Epidermal melanocyte (primary cell): ENCODE measurements around the gene DPP10.
"Not testable (repeated sequence)": the region's sequence is repeated elsewhere in the genome, so short reads cannot be mapped to it uniquely, and the experiment has no call there.

Experiments
- DNase-seq: peaks from one replicate; pipeline ENCODE4 v3.0.0; 2011; ENCODE audit warnings: low spot score; ENCODE audit not compliant: insufficient read length

Gene DPP10

GRCh38 chr2:114507744-114508143 lies 65.3 kb downstream of the DPP10 start:
- DNase-seq = no peak

- DNase-seq = no peak
Observed at GRCh38 chr2:114515882-114516281, 73.4 kb downstream of the DPP10 start.

- no peak for DNase-seq
Observed at GRCh38 chr2:114517580-114517979, 75.1 kb downstream of the DPP10 start.

GRCh38 chr2:114518738-114519137 lies 76.3 kb downstream of the DPP10 start:
- no peak for DNase-seq

DNA sequence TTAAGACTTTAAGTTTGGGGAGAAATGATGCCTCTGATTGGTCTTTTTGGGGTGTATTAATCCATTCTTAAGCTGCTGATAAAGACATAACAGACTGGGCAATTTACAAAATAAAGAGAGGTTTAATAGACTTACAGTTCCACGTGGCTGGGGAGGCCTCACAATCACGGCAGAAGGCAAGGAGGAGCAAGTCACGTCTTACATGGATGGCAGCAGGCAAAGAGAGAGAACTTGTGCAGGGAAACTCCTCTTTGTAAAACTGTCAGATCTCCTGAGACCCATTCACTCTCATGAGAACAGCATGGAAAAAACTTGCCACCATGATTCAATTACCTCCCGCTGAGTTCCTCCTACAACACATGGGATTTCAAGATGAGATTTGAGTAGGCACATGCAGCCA lies 80.2 kb downstream of the DPP10 start:
- not testable (repeated sequence) for DNase-seq

DNA sequence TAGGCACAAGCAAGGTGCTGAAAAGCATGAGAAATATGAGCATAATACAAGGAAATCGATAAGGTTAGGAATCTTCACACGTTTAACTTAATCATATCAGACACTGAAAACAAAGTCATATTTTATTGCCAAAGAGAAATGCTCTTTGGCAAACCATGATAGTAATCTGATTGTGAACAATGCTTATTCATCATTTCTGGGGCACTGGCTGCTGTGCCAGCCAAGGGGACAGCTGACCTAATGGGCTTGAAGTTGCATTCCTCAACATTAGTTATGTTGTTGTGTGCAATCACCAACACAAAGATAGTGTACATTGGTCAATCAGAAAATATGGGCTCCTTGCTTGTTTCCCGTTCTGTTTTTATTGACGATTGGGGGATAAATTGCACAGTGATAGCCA lies 83.5 kb downstream of the DPP10 start:
- no peak for DNase-seq

- no peak for DNase-seq
Observed at GRCh38 chr2:114526841-114527240, 84.4 kb downstream of the DPP10 start.

GRCh38 chr2:114527330-114527983 lies 85.0 kb downstream of the DPP10 start:
- DNase-seq = no peak

DNA sequence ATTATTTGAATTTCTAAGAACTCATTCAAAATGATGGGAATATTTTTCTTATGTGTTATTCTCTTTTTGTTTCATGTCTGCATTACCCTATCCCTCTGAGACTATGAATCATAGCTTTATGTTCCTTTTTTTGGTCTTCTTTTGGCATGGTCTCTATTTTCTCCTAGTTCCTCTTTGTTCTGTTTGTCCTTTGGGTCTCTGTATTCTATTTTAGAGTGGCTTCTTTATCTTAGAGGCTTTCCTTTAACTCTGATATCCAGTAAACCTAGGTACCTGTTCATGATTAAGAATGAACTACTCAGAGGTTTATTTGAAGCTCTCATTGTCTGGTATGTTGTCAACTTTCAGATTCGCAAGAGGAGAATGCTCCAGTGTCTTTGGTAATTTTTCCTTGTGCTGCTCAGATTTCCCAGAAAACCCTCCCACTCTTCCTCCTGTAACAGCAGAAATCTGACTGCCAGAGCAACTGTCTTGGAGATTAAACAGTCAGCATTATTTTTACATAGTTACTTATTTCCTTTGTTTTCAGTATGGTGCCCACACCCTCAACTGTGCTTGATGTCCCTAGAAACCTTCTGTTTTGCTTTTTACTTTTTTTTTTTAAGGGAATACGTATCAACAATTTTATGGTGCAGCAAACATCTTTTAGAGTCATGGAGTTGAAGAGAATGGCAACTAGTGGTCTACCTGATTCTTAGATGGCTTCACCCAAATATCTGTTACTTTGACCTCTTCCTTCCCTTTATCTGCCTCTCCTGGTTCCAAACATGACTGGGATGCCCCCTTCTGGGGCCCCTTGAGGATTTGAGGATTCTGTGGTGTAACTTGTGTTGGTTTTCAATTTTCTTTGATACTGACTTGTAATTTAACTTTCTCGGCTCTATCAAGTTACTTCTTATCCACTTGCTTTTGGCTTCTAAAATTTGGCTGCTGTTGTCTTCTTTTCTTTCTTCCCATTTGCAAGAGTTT lies 92.0 kb downstream of the DPP10 start:
- no peak for DNase-seq

- no peak for DNase-seq
Observed at GRCh38 chr2:114537777-114538176, 95.3 kb downstream of the DPP10 start.

GRCh38 chr2:114542695-114543094 lies 100.3 kb downstream of the DPP10 start:
- DNase-seq = no peak

DNA sequence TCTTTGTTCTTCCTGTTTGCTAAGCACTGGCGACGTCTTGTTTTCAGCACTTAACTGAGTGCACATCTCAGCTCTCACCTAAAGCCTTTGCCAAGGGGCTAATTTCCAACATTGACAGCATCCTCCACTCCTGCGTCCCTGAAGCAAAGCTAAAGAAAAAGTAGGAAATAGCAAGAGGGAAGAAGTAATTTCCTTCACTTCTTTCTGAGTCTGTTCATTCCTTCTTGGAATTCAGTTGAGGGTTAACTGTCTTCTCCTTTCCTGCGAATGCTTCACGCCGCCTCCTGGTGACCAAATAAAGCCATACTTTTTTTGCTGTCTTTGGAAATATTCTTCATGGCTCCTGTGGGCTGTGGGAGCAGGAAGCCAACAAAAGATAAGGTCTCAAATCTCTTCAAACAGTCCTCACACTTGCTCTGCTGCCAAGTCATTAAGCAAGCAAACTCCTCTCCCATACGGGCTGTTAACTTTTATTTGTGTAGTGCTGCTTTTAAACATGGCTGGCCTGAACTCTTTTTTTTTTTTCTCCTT lies 100.9 kb downstream of the DPP10 start:
- no peak for DNase-seq

GRCh38 chr2:114545052-114545451 lies 102.6 kb downstream of the DPP10 start:
- no peak for DNase-seq

- DNase-seq = no peak
Observed at GRCh38 chr2:114546531-114546930, 104.1 kb downstream of the DPP10 start.

DNA sequence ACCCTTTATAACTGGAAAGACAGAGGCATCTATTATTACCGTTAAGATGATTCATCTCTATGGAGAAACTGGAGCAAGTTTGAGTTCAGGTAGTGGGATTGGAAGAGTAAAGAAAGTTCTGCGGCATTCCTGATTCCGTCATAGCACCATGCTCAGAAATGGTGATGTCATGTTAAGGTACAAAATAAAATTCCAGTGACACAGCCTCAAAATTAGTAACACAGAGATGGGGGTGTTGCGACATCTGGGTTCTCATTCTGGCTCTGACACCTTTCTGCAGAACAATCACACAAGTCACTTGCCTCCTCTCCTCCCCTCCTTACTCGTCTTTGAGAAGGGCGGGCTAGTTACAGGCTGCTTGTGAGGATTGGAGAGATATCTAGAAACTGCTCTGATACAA lies 105.7 kb downstream of the DPP10 start:
- DNase-seq = no peak

- DNase-seq = no peak
Observed at GRCh38 chr2:114550364-114550763, 107.9 kb downstream of the DPP10 start.

- DNase-seq = no peak
Observed at GRCh38 chr2:114550895-114551793, 108.7 kb downstream of the DPP10 start.

DNA sequence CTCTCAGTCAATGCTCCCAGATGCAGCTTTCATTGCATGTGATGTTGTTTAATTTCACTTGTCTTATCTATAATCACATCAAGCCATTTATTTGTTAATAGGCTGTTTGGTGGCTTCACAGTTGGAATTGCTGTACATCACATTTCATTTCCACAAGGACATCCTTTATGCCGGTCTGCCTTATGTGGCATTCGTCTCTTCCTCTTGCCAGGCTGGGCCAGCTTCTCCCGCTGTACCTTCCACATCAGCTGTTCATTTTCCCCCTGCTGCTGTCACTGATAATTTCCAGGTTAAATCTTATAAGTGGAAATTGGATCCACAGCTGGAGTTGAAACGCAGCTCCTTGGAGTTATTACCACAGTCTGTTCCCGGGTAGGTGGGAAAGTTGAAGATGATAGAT lies 110.6 kb downstream of the DPP10 start:
- no peak for DNase-seq

DNA sequence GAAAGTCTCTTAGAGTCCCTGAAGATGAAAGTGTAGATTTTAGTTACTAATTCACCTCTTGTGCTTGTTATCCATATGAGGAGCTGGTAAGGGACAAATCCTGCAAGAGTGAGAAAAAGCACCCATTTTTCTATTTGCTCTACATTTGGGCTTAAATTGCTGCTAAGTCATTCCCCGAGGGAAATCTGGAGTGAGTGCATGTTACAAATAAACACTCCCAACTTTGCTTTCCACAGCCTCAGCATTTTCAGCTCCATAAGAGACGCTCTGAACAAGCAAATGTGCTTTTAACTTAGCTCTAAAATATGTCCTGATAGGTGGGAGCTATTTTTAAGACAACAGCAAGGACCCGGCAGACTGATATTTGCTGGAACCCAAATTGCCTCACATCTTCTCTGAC lies 126.7 kb downstream of the DPP10 start:
- no peak for DNase-seq

- no peak for DNase-seq
Observed at GRCh38 chr2:114577657-114578056, 135.2 kb downstream of the DPP10 start.

DNA sequence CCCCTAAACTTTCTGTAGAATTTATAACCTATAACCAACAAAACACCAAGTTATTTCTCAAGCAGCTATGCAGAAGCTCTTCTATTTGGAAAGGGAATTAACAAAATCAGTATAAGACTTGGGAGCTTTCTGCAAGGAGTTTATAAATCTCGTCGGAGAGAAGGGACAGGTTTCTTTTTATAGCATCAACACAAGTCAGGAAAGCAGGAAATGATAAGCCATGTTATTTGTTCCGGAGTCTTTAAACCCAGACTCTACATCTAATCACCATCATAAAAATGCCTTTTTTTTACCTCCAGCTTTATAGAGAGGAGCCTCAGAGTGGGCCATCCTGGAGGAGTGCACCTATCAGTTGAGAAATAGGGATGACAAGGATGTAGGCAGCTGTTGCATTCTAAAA lies 137.1 kb downstream of the DPP10 start:
- no peak for DNase-seq
